GM12878 (cell line): ENCODE results near the gene TTC31. TPM values are rescaled to one million over a fixed set of nuclear protein-coding genes. Genes with fewer than 3 reads are reported as not detected.

Experiments used
- ATAC-seq: fragments of 200-7000 bp; cut with Tn5 transposase; 3 replicates; pipeline ENCODE4 v1.9.1; 2020; ENCODE audit warnings: mild to moderate bottlenecking, moderate library complexity
- BruUV-seq: library from RNA; stranded (reverse); fragments of 400-500 nt; replicated peaks from 2 replicates; lab custom pipeline; 2021; lab: Mats Ljungman, UMichigan
- CTCF ChIA-PET: fragments of 300-600 bp; sonication (Branson Sonifier 250); formaldehyde crosslinking; extraction: SDS; loops from one replicate; lab custom pipeline; 2021; ENCODE audit warnings: inconsistent platforms; lab: Yijun Ruan, JAX
- POLR2A ChIA-PET: fragments of 350-600 bp; formaldehyde crosslinking; extraction: SDS; loops from one replicate; lab custom pipeline; 2021; ENCODE audit warnings: inconsistent platforms; lab: Charles Lee
- RAD21 ChIA-PET: fragments of 300-600 bp; sonication (Branson Sonifier 250); formaldehyde crosslinking; loops from one replicate; lab custom pipeline; 2023; ENCODE audit warnings: antibody characterized with exemption; ENCODE audit not compliant: unreplicated experiment; lab: Charles Lee
- SMC1A ChIA-PET: fragments of 300-600 bp; sonication (Branson Sonifier 250); formaldehyde crosslinking; loops from one replicate; lab custom pipeline; 2023; ENCODE audit not compliant: unreplicated experiment, uncharacterized antibody; lab: Charles Lee
- DNase-seq: peaks from one replicate; pipeline ENCODE4 v3.0.0-alpha.2; 2011; ENCODE audit warnings: low read depth, low spot score
- FAIRE-seq: peaks from 3 replicates; lab custom pipeline; 2011; peaks lifted over from hg19 to GRCh38; lab: Jason Lieb, UNC
- H2AFZ ChIP-seq: 2 replicates; pipeline ENCODE4 v1.6.0; 2011; ENCODE audit warnings: low read depth, low read length, control low read depth; ENCODE audit not compliant: control insufficient read depth
- H3K27ac ChIP-seq: 2 replicates; pipeline ENCODE4 v1.5.1; 2011; ENCODE audit warnings: control low read depth; ENCODE audit not compliant: control insufficient read depth, insufficient read depth
- H3K27me3 ChIP-seq, 2 experiments: replicated peaks in 1 of 2; 2 replicates each; pipeline versions ENCODE4 v1.6.0 to v1.6.1; 2011; ENCODE audit warnings: low read length in 1 of 2; ENCODE audit not compliant: control insufficient read depth in 2 of 2, insufficient read depth in 2 of 2
- H3K36me3 ChIP-seq, 2 experiments: 2 replicates each; pipeline ENCODE4 v1.5.1; 2011; ENCODE audit warnings: low read length in 1 of 2; ENCODE audit not compliant: control insufficient read depth in 2 of 2, insufficient read depth in 2 of 2
- H3K4me1 ChIP-seq: 2 replicates; pipeline ENCODE4 v1.6.1; 2011; ENCODE audit warnings: mild to moderate bottlenecking, low read length, moderate library complexity, mixed read lengths; ENCODE audit not compliant: control insufficient read depth, insufficient read depth
- H3K4me2 ChIP-seq: 2 replicates; pipeline ENCODE4 v1.6.0; 2011; ENCODE audit warnings: control low read depth; ENCODE audit not compliant: control insufficient read depth, insufficient read depth
- H3K4me3 ChIP-seq: fragments of 200-600 bp; sonication (generic); 2 replicates; pipeline ENCODE4 v1.5.1; 2016
- H3K79me2 ChIP-seq: 2 replicates; pipeline ENCODE4 v1.6.0; 2011; ENCODE audit warnings: low read length; ENCODE audit not compliant: control insufficient read depth, insufficient read depth
- H3K9ac ChIP-seq: 2 replicates; pipeline ENCODE4 v1.8.0; 2011; ENCODE audit warnings: low read length, control low read depth, mixed read lengths; ENCODE audit not compliant: control insufficient read depth, insufficient read depth
- H3K9me3 ChIP-seq: replicated peaks from 3 replicates; pipeline ENCODE4 v1.5.1; 2011; ENCODE audit warnings: mild to moderate bottlenecking, low read length; ENCODE audit not compliant: control insufficient read depth, insufficient read depth
- H4K20me1 ChIP-seq: 2 replicates; pipeline ENCODE4 v1.6.0; 2011; ENCODE audit not compliant: control insufficient read depth, insufficient read depth
- CEBPB ChIP-seq, 2 experiments: fragments of 150-350 bp in 1 of 2; IDR thresholded peaks; 2 replicates each; pipeline ENCODE4 v1.6.1; 2012 to 2014; ENCODE audit warnings: low read depth in 2 of 2, low read length in 2 of 2, borderline replicate concordance in 1 of 2, inconsistent platforms in 1 of 2
- CHD2 ChIP-seq: IDR thresholded peaks from 2 replicates; pipeline ENCODE4 v1.6.1; 2011; ENCODE audit warnings: low read depth, low read length, improper control_type of control experiment, borderline replicate concordance
- ETV6 ChIP-seq, 2 experiments: fragments of 450-650 bp in 1 of 2; IDR thresholded peaks in 1 of 2; conservative IDR thresholded peaks in 1 of 2; 2 replicates each; pipeline ENCODE4 v1.6.1; 2014; ENCODE audit warnings: antibody characterized with exemption in 1 of 2, borderline replicate concordance in 1 of 2, low read depth in 1 of 2, mild to moderate bottlenecking in 1 of 2, moderate library complexity in 1 of 2
- GABPA ChIP-seq: IDR thresholded peaks from 2 replicates; pipeline ENCODE4 v1.6.1; 2014; ENCODE audit warnings: antibody characterized with exemption, low read depth, mild to moderate bottlenecking, inconsistent platforms
- MXI1 ChIP-seq: fragments of 150-350 bp; IDR thresholded peaks from 2 replicates; pipeline ENCODE4 v1.6.1; 2011; ENCODE audit warnings: low read depth, mild to moderate bottlenecking, inconsistent platforms, low read length, improper control_type of control experiment
- NR2C2 ChIP-seq: IDR thresholded peaks from 2 replicates; pipeline ENCODE4 v1.6.1; 2011; ENCODE audit warnings: borderline replicate concordance, low read depth; ENCODE audit not compliant: control insufficient read depth, insufficient read length
- POLR2AphosphoS2 ChIP-seq: IDR thresholded peaks from 2 replicates; pipeline ENCODE4 v1.6.1; 2011; ENCODE audit warnings: low read depth, mild to moderate bottlenecking, low read length, improper control_type of control experiment, moderate library complexity
- POLR2AphosphoS5 ChIP-seq: IDR thresholded peaks from 2 replicates; pipeline ENCODE4 v1.6.1; 2011; ENCODE audit warnings: mild to moderate bottlenecking, low read length, inconsistent platforms
- RCOR1 ChIP-seq: conservative IDR thresholded peaks from 2 replicates; pipeline ENCODE4 v1.6.1; 2012; ENCODE audit warnings: low read depth, low read length, improper control_type of control experiment
- SIN3A ChIP-seq: IDR thresholded peaks from 2 replicates; pipeline ENCODE4 v1.6.1; 2012; ENCODE audit warnings: low read depth, low read length, improper control_type of control experiment
- SUPT20H ChIP-seq: IDR thresholded peaks from 2 replicates; pipeline ENCODE4 v1.6.1; 2011; ENCODE audit warnings: low read depth, mild to moderate bottlenecking, low read length, moderate library complexity, borderline replicate concordance; ENCODE audit not compliant: control insufficient read depth
- TCF7 ChIP-seq: IDR thresholded peaks from 2 replicates; pipeline ENCODE4 v1.6.1; 2014; ENCODE audit warnings: antibody characterized with exemption, borderline replicate concordance
- YY1 ChIP-seq: IDR thresholded peaks from 2 replicates; pipeline ENCODE4 v1.6.1; 2011; ENCODE audit warnings: low read depth, mild to moderate bottlenecking, low read length
- WGBS: methylation state at CpG from one replicate; pipeline ENCODE4 v1.1.6; 2016; ENCODE audit warnings: low lambda C conversion rate; ENCODE audit not compliant: insufficient replicate concordance, insufficient coverage; ENCODE audit errors: missing lambda C conversion rate; 5-methylcytosine and 5-hydroxymethylcytosine counted together
- in situ Hi-C: fragments of 300-500 bp; cut with MboI; formaldehyde crosslinking; loops from 9 replicates; pipeline ENCODE4 v1.14.3; 2018; ENCODE audit warnings: mixed read lengths
- intact Hi-C: fragments of 100-400 bp; cut with micrococcal nuclease; formaldehyde crosslinking; loops from one replicate; pipeline ENCODE4 v1.14.2; 2022; ENCODE audit not compliant: unreplicated experiment
- polyA plus RNA-seq, 11 experiments: library from polyadenylated mRNA; depleted of rRNA in 4 of 11; unstranded in 6 of 11; stranded (reverse) in 5 of 11; fragments of >200 nt; fragmentation: Nextera tagmentation in 4 of 11; fragmentation: Illumina TruSeq in 1 of 11; extraction: Ambion mirVana in 4 of 11; extraction: Trizol in 1 of 11; gene quantifications; 1 replicate in 1 of 11; 2 replicates in 10 of 11; pipeline versions ENCODE4 v1.2.1 to v1.2.3, GENCODE V29; 2011 to 2016; ENCODE audit warnings: inconsistent platforms in 2 of 11, missing spikeins in 2 of 11, low read depth in 1 of 11
- total RNA-seq, 4 experiments: library from RNA; depleted of rRNA in 3 of 4; stranded (reverse); fragments of >200 nt in 3 of 4; fragmentation: Illumina TruSeq in 1 of 4; extraction: Trizol in 1 of 4; gene quantifications; 2 replicates each; pipeline versions ENCODE4 v1.2.1 to v1.2.3, GENCODE V29; 2013 to 2021
- TF ChIP-seq, protein P1 (sequence below): fragments of 450-650 bp; IDR thresholded peaks from 2 replicates; pipeline ENCODE4 v1.6.1; 2017; ENCODE audit warnings: borderline replicate concordance
- TF ChIP-seq, protein P2 (sequence below): fragments of 450-650 bp; IDR thresholded peaks from 2 replicates; pipeline ENCODE4 v1.6.1; 2017; ENCODE audit warnings: mild to moderate bottlenecking, low read depth, inconsistent platforms; ENCODE audit not compliant: poor library complexity, severe bottlenecking
- TF ChIP-seq, protein P3 (sequence below): fragments of 450-650 bp; formaldehyde crosslinking; IDR thresholded peaks from 2 replicates; pipeline ENCODE4 v1.4.0; 2022; ENCODE audit warnings: mild to moderate bottlenecking, moderate library complexity

TTC31 gene
- total and polyA plus RNA-seq, 10 of the 15 experiments (the other 5 are each of a cell fraction or from before 2014, with no cell fraction given) = 6.5 to 34.9 (median 25.9) TPM

DNA sequence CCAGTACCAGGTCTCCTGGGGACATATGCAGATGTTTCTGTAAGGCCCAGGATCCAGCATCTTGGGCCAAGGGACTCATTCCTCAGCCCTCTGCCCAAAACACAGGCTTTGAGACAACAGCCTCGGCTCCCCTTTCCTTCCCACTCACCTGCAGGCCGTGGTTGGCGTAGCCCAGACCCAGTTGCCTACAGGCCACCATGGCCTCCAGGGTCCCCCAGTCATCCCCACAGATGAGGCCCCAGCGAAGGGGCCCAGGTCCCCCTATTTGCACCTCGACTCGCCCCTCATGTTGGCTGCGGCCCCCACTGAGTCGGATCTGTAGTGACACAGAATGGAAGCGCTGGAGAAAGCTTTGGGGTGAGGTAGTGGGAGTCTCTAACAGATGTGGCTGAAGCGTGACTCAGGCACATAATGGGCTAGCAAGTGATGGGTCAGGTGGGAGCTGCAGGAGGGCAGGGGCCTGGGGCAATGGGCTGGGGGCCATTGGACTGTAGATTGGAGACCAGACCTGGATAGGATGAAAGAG lies 52.6 kb downstream of the TTC31 start:
- H4K20me1 ChIP-seq = no peaks in the 10 kb centered on the region
- SMC1A ChIA-PET = interaction anchor here (9.9 kb wide), 1 partner anchor 51 kb away, joined by 208 read pairs; no protein-coding TSS in a partner anchor
- in situ Hi-C loops (no loop called here), intact Hi-C loops (no loop called here)
- no peaks in the 10 kb centered on the region for H3K27me3 ChIP-seq
- 78% methylated on average over 10 of the region's 10 CpGs for WGBS
- peaks cover 8 to 26% of the 10 kb centered on the region in 2 experiments for H3K36me3 ChIP-seq
- no peak overlapping the region for H3K27ac ChIP-seq
- peaks cover 16% of the 10 kb centered on the region for H3K79me2 ChIP-seq
- POLR2A ChIA-PET = no interaction called here
- RAD21 ChIA-PET = no interaction called here
- no peak for FAIRE-seq
- DNase-seq = no peak
- H3K4me1 ChIP-seq = peaks cover 28% of the 10 kb centered on the region
- CTCF ChIA-PET = interaction anchor here (1.0 to 10.4 kb wide), 2 partner anchors 30 to 49 kb away, joined by 3 to 135 read pairs; partner anchors contain the start of gene PCGF1
- BruUV-seq = no TSS peak
- H3K9ac ChIP-seq = no peak overlapping the region
- no peak overlapping the region for H3K4me2 ChIP-seq
- no peak for ATAC-seq
- H2AFZ ChIP-seq = no peak overlapping the region
- no peak overlapping the region for H3K4me3 ChIP-seq
- H3K9me3 ChIP-seq = no peaks in the 10 kb centered on the region
- TF ChIP-seq, protein P1, sequence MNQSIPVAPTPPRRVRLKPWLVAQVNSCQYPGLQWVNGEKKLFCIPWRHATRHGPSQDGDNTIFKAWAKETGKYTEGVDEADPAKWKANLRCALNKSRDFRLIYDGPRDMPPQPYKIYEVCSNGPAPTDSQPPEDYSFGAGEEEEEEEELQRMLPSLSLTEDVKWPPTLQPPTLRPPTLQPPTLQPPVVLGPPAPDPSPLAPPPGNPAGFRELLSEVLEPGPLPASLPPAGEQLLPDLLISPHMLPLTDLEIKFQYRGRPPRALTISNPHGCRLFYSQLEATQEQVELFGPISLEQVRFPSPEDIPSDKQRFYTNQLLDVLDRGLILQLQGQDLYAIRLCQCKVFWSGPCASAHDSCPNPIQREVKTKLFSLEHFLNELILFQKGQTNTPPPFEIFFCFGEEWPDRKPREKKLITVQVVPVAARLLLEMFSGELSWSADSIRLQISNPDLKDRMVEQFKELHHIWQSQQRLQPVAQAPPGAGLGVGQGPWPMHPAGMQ = no peak
- TF ChIP-seq ETV6 (conservative IDR thresholded peaks at IDR 0.05 in 1 of 2, IDR thresholded peaks at IDR 0.05 in 1 of 2; ENCODE audit: borderline replicate concordance in 1 of 2, low read depth in 1 of 2) = no peak
- TF ChIP-seq RCOR1 = no peak
- no peak for TF ChIP-seq POLR2AphosphoS2
- TF ChIP-seq POLR2AphosphoS5 = no peak
- TF ChIP-seq, protein P2, sequence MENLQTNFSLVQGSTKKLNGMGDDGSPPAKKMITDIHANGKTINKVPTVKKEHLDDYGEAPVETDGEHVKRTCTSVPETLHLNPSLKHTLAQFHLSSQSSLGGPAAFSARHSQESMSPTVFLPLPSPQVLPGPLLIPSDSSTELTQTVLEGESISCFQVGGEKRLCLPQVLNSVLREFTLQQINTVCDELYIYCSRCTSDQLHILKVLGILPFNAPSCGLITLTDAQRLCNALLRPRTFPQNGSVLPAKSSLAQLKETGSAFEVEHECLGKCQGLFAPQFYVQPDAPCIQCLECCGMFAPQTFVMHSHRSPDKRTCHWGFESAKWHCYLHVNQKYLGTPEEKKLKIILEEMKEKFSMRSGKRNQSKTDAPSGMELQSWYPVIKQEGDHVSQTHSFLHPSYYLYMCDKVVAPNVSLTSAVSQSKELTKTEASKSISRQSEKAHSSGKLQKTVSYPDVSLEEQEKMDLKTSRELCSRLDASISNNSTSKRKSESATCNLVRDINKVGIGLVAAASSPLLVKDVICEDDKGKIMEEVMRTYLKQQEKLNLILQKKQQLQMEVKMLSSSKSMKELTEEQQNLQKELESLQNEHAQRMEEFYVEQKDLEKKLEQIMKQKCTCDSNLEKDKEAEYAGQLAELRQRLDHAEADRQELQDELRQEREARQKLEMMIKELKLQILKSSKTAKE = no peak
- TF ChIP-seq CEBPB (IDR thresholded peaks at IDR 0.05; ENCODE audit: borderline replicate concordance in 1 of 2, low read depth in 2 of 2, low read length in 2 of 2) = no peak
- TF ChIP-seq GABPA = no peak
- TF ChIP-seq SIN3A = no peak
- no peak for TF ChIP-seq NR2C2
- no peak for TF ChIP-seq SUPT20H
- no peak for TF ChIP-seq TCF7
- no peak for TF ChIP-seq MXI1
- TF ChIP-seq, protein P3, sequence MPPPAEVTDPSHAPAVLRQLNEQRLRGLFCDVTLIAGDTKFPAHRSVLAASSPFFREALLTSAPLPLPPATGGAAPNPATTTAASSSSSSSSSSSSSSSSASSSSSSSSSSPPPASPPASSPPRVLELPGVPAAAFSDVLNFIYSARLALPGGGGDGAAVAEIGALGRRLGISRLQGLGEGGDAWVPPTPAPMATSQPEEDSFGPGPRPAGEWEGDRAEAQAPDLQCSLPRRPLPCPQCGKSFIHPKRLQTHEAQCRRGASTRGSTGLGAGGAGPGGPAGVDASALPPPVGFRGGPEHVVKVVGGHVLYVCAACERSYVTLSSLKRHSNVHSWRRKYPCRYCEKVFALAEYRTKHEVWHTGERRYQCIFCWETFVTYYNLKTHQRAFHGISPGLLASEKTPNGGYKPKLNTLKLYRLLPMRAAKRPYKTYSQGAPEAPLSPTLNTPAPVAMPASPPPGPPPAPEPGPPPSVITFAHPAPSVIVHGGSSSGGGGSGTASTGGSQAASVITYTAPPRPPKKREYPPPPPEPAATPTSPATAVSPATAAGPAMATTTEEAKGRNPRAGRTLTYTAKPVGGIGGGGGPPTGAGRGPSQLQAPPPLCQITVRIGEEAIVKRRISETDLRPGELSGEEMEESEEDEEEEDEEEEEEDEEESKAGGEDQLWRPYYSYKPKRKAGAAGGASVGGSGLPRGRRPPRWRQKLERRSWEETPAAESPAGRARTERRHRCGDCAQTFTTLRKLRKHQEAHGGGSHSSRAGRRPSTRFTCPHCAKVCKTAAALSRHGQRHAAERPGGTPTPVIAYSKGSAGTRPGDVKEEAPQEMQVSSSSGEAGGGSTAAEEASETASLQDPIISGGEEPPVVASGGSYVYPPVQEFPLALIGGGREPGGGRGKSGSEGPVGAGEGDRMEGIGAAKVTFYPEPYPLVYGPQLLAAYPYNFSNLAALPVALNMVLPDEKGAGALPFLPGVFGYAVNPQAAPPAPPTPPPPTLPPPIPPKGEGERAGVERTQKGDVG (CRISPR knock-in tag) = no peak
- TF ChIP-seq YY1 = no peak
- no peak for TF ChIP-seq CHD2
